Measurements from ENCODE around the gene ARHGEF25.
A peak's percentile ranks its signal among the peaks of the same experiment; 100 is the strongest.

The ARHGEF25 gene

GRCh38 chr12:57604454-57604991, 6.7 kb upstream of the ARHGEF25 start, which contains the start of gene DTX3 (continued):
- TF ChIP-seq ZBTB10 (tag by site-specific recombination; IDR thresholded peaks at IDR 0.05) (peak; percentile 96), EGR2 (tag by site-specific recombination; IDR thresholded peaks at IDR 0.05; ENCODE audit: low read depth) (0 out of 2 replicates have a peak, but pooled peaks have one; percentile 46), KLF8 (tag by site-specific recombination; IDR thresholded peaks at IDR 0.05) (0 out of 2 replicates have a peak, but pooled peaks have one; percentile 13), KLF16 (tag by site-specific recombination; IDR thresholded peaks at IDR 0.05) (peak; percentile 52; the same call in 1 of the 2 replicates), ZNF629 (tag by site-specific recombination; IDR thresholded peaks at IDR 0.05) (0 out of 2 replicates have a peak, but pooled peaks have one; percentile 34), ZFHX2 (tag by site-specific recombination; conservative IDR thresholded peaks at IDR 0.05) (peak; percentile 38), YY2 (tag by site-specific recombination; IDR thresholded peaks at IDR 0.05) (peak; percentile 74; the same call in 1 of the 2 replicates), SETDB1 (IDR thresholded peaks at IDR 0.05; ENCODE audit: insufficient read length, low read length) (no peak), ZNF221 (tag by site-specific recombination; IDR thresholded peaks at IDR 0.05; ENCODE audit: borderline replicate concordance) (no peak), SP7 (tag by site-specific recombination; IDR thresholded peaks at IDR 0.05) (peak; percentile 25; the same call in 1 of the 2 replicates), REST (tag by site-specific recombination; IDR thresholded peaks at IDR 0.05) (0 out of 2 replicates have a peak, but pooled peaks have one; percentile 36), YY1 (tag by site-specific recombination; IDR thresholded peaks at IDR 0.05) (peak; percentile 84), IKZF3 (tag by site-specific recombination; IDR thresholded peaks at IDR 0.05) (peak; percentile 61), ZNF37A (tag by site-specific recombination; IDR thresholded peaks at IDR 0.05) (no peak), ZNF335 (tag by site-specific recombination; conservative IDR thresholded peaks at IDR 0.05) (peak; percentile 3; the same call in 1 of the 2 replicates), ZBTB21 (tag by site-specific recombination; IDR thresholded peaks at IDR 0.05) (peak; percentile 62), SP3 (tag by site-specific recombination; IDR thresholded peaks at IDR 0.05) (peak; percentile 2; the same call in 1 of the 2 replicates), ZXDB (tag by site-specific recombination; IDR thresholded peaks at IDR 0.05) (peak; percentile 57), ZNF423 (tag by site-specific recombination; IDR thresholded peaks at IDR 0.05) (peak; percentile 80), PRDM10 (tag by site-specific recombination; IDR thresholded peaks at IDR 0.05) (peak; percentile 79), ZNF223 (tag by site-specific recombination; IDR thresholded peaks at IDR 0.05) (peak; percentile 98)

Data from HEK293 (cell line).